ENCODE data around the gene MIPOL1. TPM values are rescaled to one million over a fixed set of nuclear protein-coding genes. Genes with fewer than 3 reads are reported as not detected.

The MIPOL1 gene
- total RNA-seq, 4 donors from 2014 or later = 4.8 to 21.5 (median 11.8) TPM

DNA sequence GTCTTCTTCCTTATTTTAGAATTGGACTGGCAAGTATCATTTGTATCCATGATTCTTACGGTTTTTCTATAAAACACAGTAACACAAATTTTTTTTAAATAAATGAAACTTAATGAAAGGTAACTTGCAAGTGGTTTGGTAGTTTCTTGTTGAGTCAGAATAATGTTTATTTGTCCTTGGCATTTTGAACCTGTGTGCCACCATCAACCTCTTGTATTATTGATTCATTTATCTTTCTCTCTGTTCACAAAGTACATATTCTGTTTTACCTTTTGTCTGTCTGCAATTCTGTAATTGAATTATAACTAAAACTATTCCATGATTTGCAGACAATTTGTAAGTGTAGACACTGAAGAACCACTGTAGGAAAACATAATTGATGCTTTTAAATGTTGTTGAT is 54.7 kb downstream of the MIPOL1 start:
- in situ Hi-C loops (cut with MboI; ENCODE audit: low pct_ligation_motif_present in 1 of 4, low pct_unique_long_range_greater_than_20kb in 1 of 4, low sequenced_read_pairs in 3 of 4) (loop anchor here in 3 of 4 donors (10.0 to 25.0 kb wide), 3 partner anchors 310 to 610 kb away; no protein-coding TSS in a partner anchor), intact Hi-C loops (cut with DNase I; ENCODE audit: low total_unique reads) (no loop called here)
- DNase-seq = no peak

DNA sequence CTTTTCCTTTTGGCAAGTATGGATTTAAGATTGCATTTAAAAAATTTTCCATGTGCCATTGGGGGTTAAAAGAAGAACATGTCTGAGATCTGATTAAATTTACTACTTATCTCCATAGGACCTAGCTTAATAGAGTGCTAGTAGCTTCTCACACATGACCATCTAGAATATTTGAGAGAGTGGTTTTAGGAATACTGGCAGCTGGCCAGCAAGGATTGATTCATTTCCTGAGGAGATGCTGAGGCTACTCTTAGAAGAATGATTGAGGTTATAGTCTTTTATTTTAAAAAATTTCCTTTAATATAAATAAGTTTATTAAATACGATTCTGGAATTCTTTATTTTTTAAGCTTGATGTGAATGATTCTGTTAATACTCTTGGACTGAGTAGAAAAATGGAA is 56.2 kb downstream of the MIPOL1 start:
- 67 to 81% methylated on average over 1 of the region's 1 CpG for WGBS, 2 donors (ENCODE audit: low coverage in 1 of 2)
- intact Hi-C loops (cut with DNase I; ENCODE audit: low total_unique reads) = no loop called here
- DNase-seq = no peak
- Histone ChIP-seq H3K4me1 (no peaks in the 10 kb centered on the region), H3K9me3 (no peaks in the 10 kb centered on the region), H3K36me3 (no peaks in the 10 kb centered on the region), H3K27me3 (no peaks in the 10 kb centered on the region), H3K4me3 (no peak overlapping the region), H3K27ac (no peak overlapping the region)
- in situ Hi-C loops (cut with MboI; ENCODE audit: low pct_ligation_motif_present in 1 of 4, low pct_unique_long_range_greater_than_20kb in 1 of 4, low sequenced_read_pairs in 3 of 4) = loop anchor here in 3 of 4 donors (10.0 to 25.0 kb wide), 3 partner anchors 308 to 608 kb away; no protein-coding TSS in a partner anchor
- no peak for TF ChIP-seq POLR2AphosphoS5 (IDR thresholded peaks at IDR 0.05)
- no peak for TF ChIP-seq EP300 (IDR thresholded peaks at IDR 0.05; ENCODE audit: low read depth)
- TF ChIP-seq CTCF (IDR thresholded peaks at IDR 0.05) = no peak
- no peak for TF ChIP-seq POLR2A (IDR thresholded peaks at IDR 0.05)

More for the DNA sequence above, 54.7 kb downstream of the MIPOL1 start:
- Histone ChIP-seq H3K27ac (no peak overlapping the region), H3K27me3 (no peaks in the 10 kb centered on the region), H3K36me3 (no peaks in the 10 kb centered on the region), H3K4me1 (peaks cover 0 to 4% (median 0%) of the 10 kb centered on the region in 4 donors), H3K9me3 (no peaks in the 10 kb centered on the region), H3K4me3 (no peak overlapping the region)
- 42 to 79% methylated on average over 1 of the region's 1 CpG for WGBS, 2 donors (ENCODE audit: low coverage in 1 of 2)
- no peak for TF ChIP-seq CTCF (IDR thresholded peaks at IDR 0.05)
- no peak for TF ChIP-seq POLR2A (IDR thresholded peaks at IDR 0.05)
- no peak for TF ChIP-seq EP300 (IDR thresholded peaks at IDR 0.05; ENCODE audit: low read depth)
- TF ChIP-seq POLR2AphosphoS5 (IDR thresholded peaks at IDR 0.05) = no peak

DNA sequence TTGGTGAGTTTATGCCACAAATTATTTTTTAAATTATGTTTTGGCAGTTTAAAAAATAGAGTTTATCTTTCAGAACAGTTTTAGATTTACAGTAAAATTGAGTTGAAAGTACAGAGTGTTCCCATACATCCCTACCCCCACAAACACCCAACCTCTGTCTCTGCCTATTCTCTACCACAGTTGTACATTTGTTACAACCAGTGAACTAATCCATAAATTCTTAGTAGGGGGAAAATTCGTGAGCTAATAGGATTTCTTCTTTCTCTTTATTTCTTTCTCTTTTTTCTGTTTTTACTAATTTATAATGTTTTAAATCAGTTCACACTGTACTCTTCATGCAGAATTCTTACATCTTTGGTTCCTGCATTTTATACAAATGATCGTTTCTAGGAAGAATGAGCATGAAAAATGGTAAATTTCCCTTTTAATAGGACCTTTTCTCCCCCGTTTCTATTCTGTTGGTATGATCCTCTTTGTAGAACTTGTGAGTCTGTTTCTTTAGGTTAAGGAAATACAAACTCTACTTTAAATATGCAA is 56.7 kb downstream of the MIPOL1 start:
- Histone ChIP-seq H3K36me3 (no peaks in the 10 kb centered on the region), H3K27ac (no peak overlapping the region), H3K4me3 (no peak overlapping the region), H3K4me1 (no peaks in the 10 kb centered on the region), H3K9me3 (no peaks in the 10 kb centered on the region), H3K27me3 (no peaks in the 10 kb centered on the region)
- no peak for DNase-seq
- TF ChIP-seq POLR2AphosphoS5 (IDR thresholded peaks at IDR 0.05) (no peak), CTCF (IDR thresholded peaks at IDR 0.05) (no peak), POLR2A (IDR thresholded peaks at IDR 0.05) (no peak), EP300 (IDR thresholded peaks at IDR 0.05; ENCODE audit: low read depth) (no peak)
- in situ Hi-C loops (cut with MboI; ENCODE audit: low pct_ligation_motif_present in 1 of 4, low pct_unique_long_range_greater_than_20kb in 1 of 4, low sequenced_read_pairs in 3 of 4) (loop anchor here in 3 of 4 donors (10.0 to 25.0 kb wide), 3 partner anchors 308 to 608 kb away; no protein-coding TSS in a partner anchor), intact Hi-C loops (cut with DNase I; ENCODE audit: low total_unique reads) (no loop called here)
- 73 to 86% methylated on average over 3 of the region's 3 CpGs for WGBS, 2 donors (ENCODE audit: low coverage in 1 of 2)

DNA sequence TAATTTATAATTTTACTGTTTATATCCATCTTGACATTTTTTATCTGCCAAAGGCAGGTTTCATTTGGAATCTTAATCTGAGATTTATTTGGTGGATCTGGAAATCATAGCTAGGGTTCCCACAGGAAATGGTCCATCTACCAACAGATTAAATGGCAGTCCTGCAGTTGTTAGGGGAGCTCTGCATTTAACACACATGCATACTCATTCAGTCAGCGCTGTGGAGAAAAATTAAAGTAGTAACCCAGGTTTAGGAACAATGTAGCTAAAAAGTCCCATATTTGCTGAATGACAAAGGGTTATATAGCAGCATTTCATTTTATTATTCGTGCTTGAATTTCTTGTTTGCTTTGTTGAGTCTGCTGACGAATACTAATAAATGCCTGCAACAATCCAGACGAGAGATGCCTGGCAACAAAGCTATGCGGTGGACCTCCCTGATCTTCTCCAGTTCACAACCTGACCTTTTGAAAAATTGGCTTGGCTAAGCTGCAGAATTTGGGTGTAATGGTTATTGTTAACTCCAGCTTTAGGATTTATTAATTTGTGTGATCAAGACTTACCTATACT is 59.8 kb downstream of the MIPOL1 start:
- intact Hi-C loops (cut with DNase I; ENCODE audit: low total_unique reads) = no loop called here
- no peak for DNase-seq
- no peak for TF ChIP-seq EP300 (IDR thresholded peaks at IDR 0.05; ENCODE audit: low read depth)
- TF ChIP-seq POLR2AphosphoS5 (IDR thresholded peaks at IDR 0.05) = no peak
- no peak for TF ChIP-seq CTCF (IDR thresholded peaks at IDR 0.05)
- Histone ChIP-seq H3K4me1 (no peaks in the 10 kb centered on the region), H3K27ac (no peak overlapping the region), H3K27me3 (no peaks in the 10 kb centered on the region), H3K36me3 (no peaks in the 10 kb centered on the region), H3K4me3 (no peak overlapping the region), H3K9me3 (no peaks in the 10 kb centered on the region)
- in situ Hi-C loops (cut with MboI; ENCODE audit: low pct_ligation_motif_present in 1 of 4, low pct_unique_long_range_greater_than_20kb in 1 of 4, low sequenced_read_pairs in 3 of 4) = loop anchor here in 3 of 4 donors (10.0 to 25.0 kb wide), 3 partner anchors 305 to 605 kb away; no protein-coding TSS in a partner anchor
- 80% methylated on average over 5 of the region's 5 CpGs; no CpG with 5 or more reads in 1 of the 2 donors for WGBS, 2 donors (ENCODE audit: low coverage in 1 of 2)
